Measurements from ENCODE around the gene MTHFD1. TPM values are rescaled to one million over a fixed set of nuclear protein-coding genes. Genes with fewer than 3 reads are reported as not detected.

The MTHFD1 gene
- total RNA-seq, 2 donors from 2014 or later: 103 to 116 TPM

DNA sequence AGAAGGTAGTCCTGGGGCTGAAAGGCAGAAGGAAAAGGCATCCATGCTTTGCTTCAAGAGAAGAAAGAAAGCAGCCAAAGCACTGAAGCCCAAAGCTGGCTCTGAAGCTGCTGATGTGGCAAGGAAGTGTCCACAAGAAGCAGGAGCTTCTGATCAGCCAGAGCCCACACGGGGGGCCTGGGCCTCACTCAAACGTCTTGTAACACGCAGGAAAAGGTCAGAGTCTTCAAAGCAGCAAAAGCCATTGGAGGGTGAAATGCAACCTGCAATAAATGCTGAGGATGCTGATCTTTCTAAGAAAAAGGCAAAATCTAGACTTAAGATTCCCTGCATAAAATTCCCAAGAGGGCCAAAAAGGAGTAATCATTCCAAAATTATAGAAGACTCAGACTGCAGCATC is 80.3 kb downstream of the MTHFD1 start:
- no peak overlapping the region for H3K9ac ChIP-seq (ENCODE audit: extremely low read depth, low read length, poor library complexity, severe bottlenecking)
- no peaks in the 10 kb centered on the region for H3K4me1 ChIP-seq (ENCODE audit: control insufficient read depth, insufficient read depth, low read length)
- DNase-seq: no peak
- no peaks in the 10 kb centered on the region for H3K9me3 Mint-ChIP-seq
- no peak overlapping the region for H3K4me3 Mint-ChIP-seq
- H3K36me3 ChIP-seq (ENCODE audit: control insufficient read depth, insufficient read depth, low read length): no peaks in the 10 kb centered on the region
- TF ChIP-seq, protein P1, sequence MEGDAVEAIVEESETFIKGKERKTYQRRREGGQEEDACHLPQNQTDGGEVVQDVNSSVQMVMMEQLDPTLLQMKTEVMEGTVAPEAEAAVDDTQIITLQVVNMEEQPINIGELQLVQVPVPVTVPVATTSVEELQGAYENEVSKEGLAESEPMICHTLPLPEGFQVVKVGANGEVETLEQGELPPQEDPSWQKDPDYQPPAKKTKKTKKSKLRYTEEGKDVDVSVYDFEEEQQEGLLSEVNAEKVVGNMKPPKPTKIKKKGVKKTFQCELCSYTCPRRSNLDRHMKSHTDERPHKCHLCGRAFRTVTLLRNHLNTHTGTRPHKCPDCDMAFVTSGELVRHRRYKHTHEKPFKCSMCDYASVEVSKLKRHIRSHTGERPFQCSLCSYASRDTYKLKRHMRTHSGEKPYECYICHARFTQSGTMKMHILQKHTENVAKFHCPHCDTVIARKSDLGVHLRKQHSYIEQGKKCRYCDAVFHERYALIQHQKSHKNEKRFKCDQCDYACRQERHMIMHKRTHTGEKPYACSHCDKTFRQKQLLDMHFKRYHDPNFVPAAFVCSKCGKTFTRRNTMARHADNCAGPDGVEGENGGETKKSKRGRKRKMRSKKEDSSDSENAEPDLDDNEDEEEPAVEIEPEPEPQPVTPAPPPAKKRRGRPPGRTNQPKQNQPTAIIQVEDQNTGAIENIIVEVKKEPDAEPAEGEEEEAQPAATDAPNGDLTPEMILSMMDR (conservative IDR thresholded peaks at IDR 0.05): no peak
- H3K27ac Mint-ChIP-seq: no peak overlapping the region
- no peaks in the 10 kb centered on the region for H3K9me3 ChIP-seq (ENCODE audit: control insufficient read depth, low read length)
- H3K36me3 Mint-ChIP-seq (ENCODE audit: low read depth): no peaks in the 10 kb centered on the region
- no peak overlapping the region for H3K4me3 ChIP-seq (ENCODE audit: low read length)
- peaks cover 7% of the 10 kb centered on the region for H3K4me1 Mint-ChIP-seq
- 71 to 77% methylated on average over 3 of the region's 3 CpGs for WGBS, 2 experiments (ENCODE audit: insufficient coverage in 1 of 2, insufficient read length in 1 of 2)
- H3K27ac ChIP-seq (ENCODE audit: low read depth, low read length): no peak overlapping the region
- peaks cover 19% of the 10 kb centered on the region for H3K27me3 ChIP-seq (ENCODE audit: control insufficient read depth, insufficient read depth, low read length, poor library complexity, severe bottlenecking)
- peaks cover 10% of the 10 kb centered on the region for H3K27me3 Mint-ChIP-seq (ENCODE audit: insufficient read depth)

DNA sequence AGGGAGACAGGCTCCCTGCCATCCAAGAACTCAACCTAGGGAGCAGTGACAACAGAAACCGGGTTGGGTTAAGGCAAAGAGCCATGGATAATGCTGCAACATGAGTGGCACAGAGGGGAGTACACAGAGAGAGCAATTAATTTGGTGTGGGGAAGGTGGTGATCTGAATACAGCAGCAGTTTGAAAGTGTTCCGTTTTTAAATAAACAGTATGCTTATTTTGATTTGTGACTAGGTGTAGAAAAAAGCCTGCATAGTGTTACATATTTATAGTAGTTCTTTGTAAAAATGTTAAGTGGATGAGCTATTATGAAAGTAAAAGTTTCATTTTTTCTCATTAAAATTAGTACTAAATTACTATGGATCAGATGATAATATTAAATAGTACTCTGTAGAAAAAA is 85.9 kb downstream of the MTHFD1 start:
- no peak for DNase-seq
- Mint-ChIP-seq H3K36me3 (ENCODE audit: low read depth) (no peaks in the 10 kb centered on the region), H3K4me3 (no peak overlapping the region), H3K27me3 (ENCODE audit: insufficient read depth) (no peaks in the 10 kb centered on the region), H3K4me1 (no peaks in the 10 kb centered on the region), H3K27ac (no peak overlapping the region), H3K9me3 (no peaks in the 10 kb centered on the region)
- Histone ChIP-seq H3K4me3 (ENCODE audit: low read length) (no peak overlapping the region), H3K9ac (ENCODE audit: extremely low read depth, low read length, poor library complexity, severe bottlenecking) (no peak overlapping the region), H3K9me3 (ENCODE audit: control insufficient read depth, low read length) (no peaks in the 10 kb centered on the region), H3K27me3 (ENCODE audit: control insufficient read depth, insufficient read depth, low read length, poor library complexity, severe bottlenecking) (peaks cover 9% of the 10 kb centered on the region), H3K36me3 (ENCODE audit: control insufficient read depth, insufficient read depth, low read length) (no peaks in the 10 kb centered on the region), H3K27ac (ENCODE audit: low read depth, low read length) (no peak overlapping the region), H3K4me1 (ENCODE audit: control insufficient read depth, insufficient read depth, low read length) (no peaks in the 10 kb centered on the region)
- TF ChIP-seq, protein P1 (conservative IDR thresholded peaks at IDR 0.05): no peak
- WGBS, 2 experiments (ENCODE audit: insufficient coverage in 1 of 2, insufficient read length in 1 of 2): 74 to 83% methylated on average over 2 of the region's 2 CpGs

DNA sequence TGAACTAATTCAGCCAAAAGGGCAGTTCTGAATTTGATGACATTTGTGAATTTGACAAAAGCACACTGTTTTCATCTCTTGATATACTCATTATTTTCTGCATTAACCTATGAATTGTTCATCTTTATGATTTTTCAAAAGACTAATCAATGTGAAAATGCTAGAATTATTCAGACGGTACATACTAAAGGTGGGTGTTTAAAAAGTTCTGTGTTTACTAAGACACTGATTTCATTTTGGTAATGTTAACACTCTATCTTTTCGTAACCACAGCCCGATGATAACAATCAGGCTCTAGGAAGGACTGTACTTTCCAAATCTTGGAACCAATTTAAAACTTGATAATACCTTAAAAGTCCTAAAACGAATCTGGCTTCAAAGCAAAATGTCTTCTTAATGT is 86.5 kb downstream of the MTHFD1 start:
- Histone ChIP-seq H3K9ac (ENCODE audit: extremely low read depth, low read length, poor library complexity, severe bottlenecking) (no peak overlapping the region), H3K27ac (ENCODE audit: low read depth, low read length) (no peak overlapping the region), H3K27me3 (ENCODE audit: control insufficient read depth, insufficient read depth, low read length, poor library complexity, severe bottlenecking) (peaks cover 2% of the 10 kb centered on the region), H3K9me3 (ENCODE audit: control insufficient read depth, low read length) (no peaks in the 10 kb centered on the region), H3K4me3 (ENCODE audit: low read length) (no peak overlapping the region), H3K36me3 (ENCODE audit: control insufficient read depth, insufficient read depth, low read length) (no peaks in the 10 kb centered on the region), H3K4me1 (ENCODE audit: control insufficient read depth, insufficient read depth, low read length) (no peaks in the 10 kb centered on the region)
- no peaks in the 10 kb centered on the region for H3K27me3 Mint-ChIP-seq (ENCODE audit: insufficient read depth)
- H3K4me3 Mint-ChIP-seq: no peak overlapping the region
- no peaks in the 10 kb centered on the region for H3K9me3 Mint-ChIP-seq
- no peak for DNase-seq
- no peaks in the 10 kb centered on the region for H3K4me1 Mint-ChIP-seq
- peaks cover 2% of the 10 kb centered on the region for H3K36me3 Mint-ChIP-seq (ENCODE audit: low read depth)
- TF ChIP-seq, protein P1 (conservative IDR thresholded peaks at IDR 0.05): no peak
- WGBS, 2 experiments (ENCODE audit: insufficient coverage in 1 of 2, insufficient read length in 1 of 2): 98 to 100% methylated on average over 3 to 4 of the region's 4 CpGs
- H3K27ac Mint-ChIP-seq: no peak overlapping the region
